RKO (cell line): ENCODE measurements around the gene TSPAN12.

Experiments
- DNase-seq: peaks from one replicate; pipeline ENCODE4 v3.0.0-alpha.2; 2016; ENCODE audit warnings: low spot score

TSPAN12 gene

GRCh38 chr7:120842121-120842621, 15.8 kb downstream of the TSPAN12 start:
- no peak for DNase-seq

DNA sequence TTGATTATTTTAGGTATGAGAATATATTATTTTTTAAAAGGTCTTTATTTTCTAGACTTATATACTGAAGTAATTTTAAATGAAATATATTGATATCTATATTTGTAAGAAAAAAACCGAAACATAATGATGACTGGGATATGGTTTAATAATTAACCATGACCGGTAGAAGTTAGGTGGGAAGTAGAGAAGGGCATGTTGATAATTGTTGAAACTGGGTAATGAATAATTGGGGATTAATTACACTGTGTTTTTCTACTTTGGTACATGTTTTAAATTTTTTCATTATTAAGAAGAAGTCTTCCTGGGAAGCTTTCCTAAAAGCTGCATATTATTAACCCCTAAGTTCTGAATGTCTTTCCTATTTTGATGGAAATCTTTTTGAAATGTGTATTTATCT, 16.3 kb downstream of the TSPAN12 start:
- no peak for DNase-seq

GRCh38 chr7:120838281-120838682, 19.7 kb downstream of the TSPAN12 start:
- DNase-seq = no peak

DNA sequence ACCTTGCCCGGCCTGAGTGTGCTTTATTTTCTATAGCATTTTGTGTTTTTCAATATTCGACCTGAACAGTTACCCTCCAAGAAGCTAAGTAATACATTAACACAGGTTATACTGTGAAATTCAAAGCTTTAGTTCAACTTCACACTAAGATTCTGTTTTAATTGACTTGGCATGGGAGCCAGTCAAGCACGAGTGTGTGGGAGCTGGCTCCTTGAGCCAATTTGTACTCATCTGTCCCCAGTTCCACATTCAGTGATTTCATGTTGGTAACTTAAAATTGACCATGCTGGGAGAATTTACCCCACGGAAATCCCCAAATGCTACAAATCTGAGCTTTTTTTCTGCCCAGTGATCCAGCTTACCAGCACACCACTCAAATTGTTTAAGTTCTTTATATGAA, 20.3 kb downstream of the TSPAN12 start:
- DNase-seq = no peak

GRCh38 chr7:120836556-120837115, 21.3 kb downstream of the TSPAN12 start:
- DNase-seq = no peak

DNA sequence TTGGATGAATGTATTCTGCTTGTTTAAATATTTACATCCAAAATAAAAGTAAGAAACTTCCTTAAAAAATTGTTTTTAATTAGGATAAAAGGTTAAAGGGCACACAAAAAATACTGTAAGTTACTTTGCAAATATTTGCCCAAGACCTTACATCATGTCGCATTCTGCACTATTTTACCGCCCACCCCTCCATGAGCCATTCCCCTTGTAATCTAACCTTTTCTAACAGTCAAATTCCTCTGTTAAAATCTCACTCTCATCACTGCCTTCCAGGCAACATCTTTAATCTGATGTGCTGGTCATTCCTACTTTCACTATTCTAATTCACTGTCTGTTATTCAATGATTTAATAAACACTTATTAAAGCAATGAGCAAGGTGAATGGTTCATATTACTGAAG, 23.2 kb downstream of the TSPAN12 start:
- DNase-seq = no peak

GRCh38 chr7:120833546-120833945, 24.4 kb downstream of the TSPAN12 start:
- no peak for DNase-seq

DNA sequence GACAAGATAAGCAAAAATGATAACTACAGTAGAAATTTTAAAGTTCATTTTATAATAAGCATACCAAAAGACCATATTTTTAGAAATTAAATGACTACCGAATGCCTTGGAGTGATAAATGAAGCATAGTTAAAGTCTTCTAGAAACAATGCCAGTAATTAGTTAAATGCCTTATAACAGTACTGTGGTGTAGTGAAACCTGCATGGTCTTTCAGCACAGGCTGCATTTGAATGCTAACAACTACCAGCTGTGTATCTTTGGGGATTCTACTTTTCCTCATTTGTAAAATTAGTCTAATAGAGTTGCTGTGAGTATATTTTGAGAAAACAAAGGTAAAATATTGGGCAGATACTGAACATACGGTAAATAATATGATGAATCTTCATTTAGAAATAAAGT, 25.1 kb downstream of the TSPAN12 start:
- no peak for DNase-seq

DNA sequence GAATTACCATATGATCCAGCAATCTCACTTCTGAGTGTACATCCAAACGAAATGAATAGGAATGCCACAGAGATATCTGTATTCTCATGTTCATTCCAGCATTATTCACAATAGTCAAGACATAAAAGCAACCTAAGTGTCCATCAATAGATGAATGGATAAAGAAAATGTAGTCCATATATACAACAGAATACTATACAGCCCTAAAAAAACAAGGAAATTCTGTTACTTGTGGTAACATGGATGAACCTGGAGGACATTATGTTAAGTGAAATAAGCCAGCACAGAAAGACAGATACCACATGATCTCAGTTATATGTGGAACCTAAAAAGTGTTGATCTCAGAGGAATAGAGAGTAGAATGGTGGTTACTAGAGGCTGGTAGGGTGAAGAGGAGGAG, 26.7 kb downstream of the TSPAN12 start:
- DNase-seq = no peak

DNA sequence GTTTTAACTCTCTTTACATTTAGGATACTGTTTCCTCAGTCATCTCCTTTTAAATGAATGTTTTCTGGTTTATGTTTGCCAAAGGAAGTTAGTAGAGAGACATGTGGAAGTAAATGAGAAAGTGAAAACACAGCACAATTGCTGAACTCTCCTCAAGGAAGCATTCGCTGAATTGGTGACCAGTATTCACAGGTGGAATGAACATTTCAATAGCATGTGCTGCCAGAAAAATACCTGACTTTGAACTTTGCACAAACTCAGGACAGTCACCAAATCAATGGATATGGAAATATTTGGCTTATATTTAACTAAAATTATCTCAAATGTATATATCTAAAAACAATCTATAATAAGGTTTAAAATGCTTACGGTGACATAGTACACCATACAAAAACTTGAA, 28.5 kb downstream of the TSPAN12 start:
- DNase-seq = no peak

GRCh38 chr7:120828528-120828927, 29.4 kb downstream of the TSPAN12 start:
- no peak for DNase-seq

GRCh38 chr7:120827371-120828118, 30.4 kb downstream of the TSPAN12 start:
- DNase-seq = no peak

DNA sequence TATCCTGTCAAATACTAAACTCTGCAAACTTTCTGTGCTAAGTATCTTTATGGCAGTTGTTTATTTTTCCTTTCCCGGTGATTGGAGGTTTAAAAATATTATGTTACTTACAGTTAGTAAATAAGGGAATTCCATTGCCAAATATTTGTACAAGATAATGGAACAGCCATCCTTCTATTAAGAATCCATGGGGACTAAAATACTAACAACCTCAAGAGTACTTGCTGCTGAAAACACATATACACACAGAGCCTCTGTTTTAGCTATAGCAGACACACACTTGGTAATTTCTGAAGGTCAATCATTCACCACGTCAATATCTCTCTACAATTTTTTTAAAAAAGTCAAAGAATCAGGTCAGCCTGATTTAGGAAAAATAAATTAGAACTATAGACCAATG, 32.4 kb downstream of the TSPAN12 start:
- no peak for DNase-seq

GRCh38 chr7:120825152-120825551, 32.8 kb downstream of the TSPAN12 start:
- no peak for DNase-seq

DNA sequence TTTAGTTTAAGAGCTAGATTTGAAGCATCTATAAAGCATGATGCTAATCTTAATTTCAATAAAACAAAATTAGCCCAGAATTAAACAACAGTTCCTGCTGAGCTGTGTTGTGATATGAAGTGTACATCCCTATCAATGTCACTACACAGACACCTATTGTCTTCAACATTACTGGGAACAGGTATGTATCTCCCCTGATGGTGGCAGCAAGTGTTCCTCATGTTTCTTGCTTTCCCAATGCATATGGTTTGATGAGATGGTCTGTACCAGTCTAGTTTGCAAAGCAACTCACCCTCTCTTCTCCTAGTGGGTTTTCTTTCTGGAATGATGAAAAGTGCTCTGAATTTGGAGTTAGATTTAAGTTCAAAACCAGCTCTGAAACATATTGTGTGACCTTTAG, 38.1 kb downstream of the TSPAN12 start:
- no peak for DNase-seq

- DNase-seq = no peak
Measured at GRCh38 chr7:120817851-120818250, 40.1 kb downstream of the TSPAN12 start.

GRCh38 chr7:120814253-120814939, 43.5 kb downstream of the TSPAN12 start:
- no peak for DNase-seq

GRCh38 chr7:120813546-120814252, 44.2 kb downstream of the TSPAN12 start:
- DNase-seq = no peak

- DNase-seq = no peak
Measured at GRCh38 chr7:120813089-120813488, 44.9 kb downstream of the TSPAN12 start.

- DNase-seq = no peak
Measured at GRCh38 chr7:120809260-120809659, 48.7 kb downstream of the TSPAN12 start.

DNA sequence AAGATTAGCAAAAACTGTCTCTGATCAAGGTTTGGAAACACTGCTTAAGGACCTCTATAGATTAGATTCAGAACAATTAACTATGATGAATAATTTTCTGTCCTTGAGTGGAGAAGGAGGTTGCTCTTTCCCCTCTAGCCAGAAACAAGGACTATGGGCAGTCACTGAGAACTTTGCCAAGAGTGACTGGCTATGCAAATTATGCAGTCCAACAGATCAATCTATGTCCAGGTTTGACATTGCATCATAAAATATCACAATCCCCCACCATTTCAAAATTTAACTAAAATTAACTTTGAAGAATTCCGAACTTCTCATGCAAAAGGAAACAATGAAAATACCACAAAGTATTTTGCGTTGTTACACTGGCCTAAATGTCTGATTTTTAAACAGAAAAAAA, 50.6 kb downstream of the TSPAN12 start:
- DNase-seq = no peak

DNA sequence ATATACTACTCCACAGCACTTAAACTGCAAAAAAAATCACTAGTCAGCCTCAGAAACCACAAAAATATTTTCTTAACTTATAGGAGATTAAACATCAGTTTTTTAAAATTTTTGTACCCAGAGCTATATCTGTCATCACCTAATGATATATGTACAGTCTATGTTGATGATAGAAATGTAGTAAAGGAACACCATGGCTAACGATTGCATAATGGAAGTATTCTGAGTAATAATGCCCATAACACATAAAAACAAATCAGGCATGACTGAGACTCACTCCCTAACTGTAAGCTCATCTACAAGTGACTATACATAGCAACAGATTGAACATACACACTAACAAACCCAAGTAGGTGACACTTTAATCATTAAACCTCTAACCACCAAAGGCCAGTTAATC, 51.3 kb downstream of the TSPAN12 start:
- DNase-seq = peak; percentile 65
